Endothelial cell of umbilical vein (primary cell): ENCODE measurements around the gene RAI1. TPM values are rescaled to one million over a fixed set of nuclear protein-coding genes. Genes with fewer than 3 reads are reported as not detected.

Experiments
- BruUV-seq: library from RNA; stranded (reverse); fragments of 400-500 nt; replicated peaks from 2 replicates; lab custom pipeline; 2021; lab: Mats Ljungman, UMichigan
- CTCF ChIA-PET: fragments of 300-600, 350-600 bp; sonication (Branson Sonifier 250); formaldehyde crosslinking; loops from one replicate; lab custom pipeline; 2021; ENCODE audit warnings: antibody characterized with exemption, inconsistent platforms; lab: Charles Lee
- POLR2A ChIA-PET: fragments of 300-600, 350-600 bp; sonication (Branson Sonifier 250); formaldehyde crosslinking; loops from one replicate; lab custom pipeline; 2021; ENCODE audit warnings: antibody characterized with exemption, inconsistent platforms; lab: Charles Lee
- DNase-seq: peaks from one replicate; pipeline ENCODE4 v3.0.0-alpha.2; 2011; ENCODE audit warnings: low read depth, low spot score
- FAIRE-seq: peaks from 2 replicates; lab custom pipeline; 2011; peaks lifted over from hg19 to GRCh38; lab: Jason Lieb, UNC
- H2AFZ ChIP-seq: 2 replicates; pipeline ENCODE4 v1.6.0; 2012; ENCODE audit warnings: low read depth, low read length, control low read depth, inconsistent platforms
- H3K27ac ChIP-seq: 2 replicates; pipeline ENCODE4 v1.5.1; 2011; ENCODE audit warnings: low read depth, mild to moderate bottlenecking, control low read depth, low read length, moderate library complexity; ENCODE audit not compliant: insufficient read depth
- H3K27me3 ChIP-seq, 2 experiments: 2 replicates each; pipeline versions ENCODE4 v1.6.0 to v1.6.1; 2011; ENCODE audit warnings: low read length in 2 of 2, mixed read lengths in 1 of 2; ENCODE audit not compliant: control insufficient read depth in 2 of 2, insufficient read depth in 2 of 2
- H3K36me3 ChIP-seq, 2 experiments: 2 replicates in 1 of 2; 3 replicates in 1 of 2; pipeline ENCODE4 v1.5.1; 2011; ENCODE audit warnings: low read length in 2 of 2, mild to moderate bottlenecking in 1 of 2, moderate library complexity in 1 of 2; ENCODE audit not compliant: control insufficient read depth in 2 of 2, insufficient read depth in 2 of 2; ENCODE audit errors: extremely low read depth in 1 of 2
- H3K4me1 ChIP-seq: 3 replicates; pipeline ENCODE4 v1.5.1; 2011; ENCODE audit warnings: mild to moderate bottlenecking, low read length; ENCODE audit not compliant: control insufficient read depth, insufficient read depth; ENCODE audit errors: extremely low read depth
- H3K4me2 ChIP-seq: 2 replicates; pipeline ENCODE4 v1.6.1; 2011; ENCODE audit warnings: low read length, control low read depth, mixed read lengths; ENCODE audit not compliant: insufficient read depth
- H3K4me3 ChIP-seq, 3 experiments: fragments of 200-600 bp in 1 of 3; sonication (generic), shearing (Covaris generic) in 1 of 3; replicated peaks in 1 of 3; 2 replicates each; pipeline ENCODE4 v1.5.1; 2011 to 2016; ENCODE audit warnings: control low read depth in 3 of 3, low read length in 3 of 3, mild to moderate bottlenecking in 2 of 3, inconsistent platforms in 1 of 3, low read depth in 1 of 3, moderate library complexity in 1 of 3; ENCODE audit not compliant: insufficient read depth in 1 of 3
- H3K79me2 ChIP-seq: 2 replicates; pipeline ENCODE4 v1.6.0; 2012; ENCODE audit warnings: low read length, inconsistent platforms; ENCODE audit not compliant: control insufficient read depth, insufficient read depth
- H3K9ac ChIP-seq: replicated peaks from 2 replicates; pipeline ENCODE3; 2011; ENCODE audit warnings: low read length, control low read depth; ENCODE audit not compliant: insufficient read depth; ENCODE audit errors: extremely low read depth
- H3K9me1 ChIP-seq: replicated peaks from 3 replicates; pipeline ENCODE4 v1.6.0; 2011; ENCODE audit warnings: mild to moderate bottlenecking, low read length; ENCODE audit not compliant: control insufficient read depth, insufficient read depth; ENCODE audit errors: extremely low read depth
- H3K9me3 ChIP-seq: replicated peaks from 2 replicates; pipeline ENCODE4 v1.5.1; 2012; ENCODE audit warnings: low read length, inconsistent platforms; ENCODE audit not compliant: control insufficient read depth, insufficient read depth
- H4K20me1 ChIP-seq: replicated peaks from 2 replicates; pipeline ENCODE3; 2011; ENCODE audit warnings: mild to moderate bottlenecking, low read length; ENCODE audit not compliant: control insufficient read depth, insufficient read depth; ENCODE audit errors: extremely low read depth
- CTCF ChIP-seq, 2 donors: IDR thresholded peaks; 1 replicate in 1 of 2; 2 replicates in 1 of 2; pipeline ENCODE4 v1.5.1; 2011; ENCODE audit warnings: low read length in 2 of 2, mild to moderate bottlenecking in 2 of 2, moderate library complexity in 2 of 2, control low read depth in 1 of 2, inconsistent platforms in 1 of 2, low read depth in 1 of 2; ENCODE audit not compliant: insufficient read depth in 1 of 2; ENCODE audit errors: extremely low read depth in 1 of 2
- EZH2 ChIP-seq: IDR thresholded peaks from 2 replicates; pipeline ENCODE4 v1.6.1; 2012; ENCODE audit warnings: borderline replicate concordance, low read depth, mild to moderate bottlenecking, moderate library complexity, low read length, inconsistent platforms; ENCODE audit not compliant: severe bottlenecking
- FOS ChIP-seq: IDR thresholded peaks from 2 replicates; pipeline ENCODE4 v1.6.1; 2011; ENCODE audit warnings: mild to moderate bottlenecking, low read length, moderate library complexity, borderline replicate concordance; ENCODE audit not compliant: insufficient read depth
- GATA2 ChIP-seq: IDR thresholded peaks from 2 replicates; pipeline ENCODE4 v1.7.0; 2011; ENCODE audit warnings: low read depth, mild to moderate bottlenecking, moderate library complexity, mixed read lengths, low read length; ENCODE audit not compliant: insufficient read length, insufficient read depth
- JUN ChIP-seq: IDR thresholded peaks from 2 replicates; pipeline ENCODE4 v1.6.1; 2011; ENCODE audit warnings: borderline replicate concordance, low read depth; ENCODE audit not compliant: insufficient read length, insufficient read depth
- MYC ChIP-seq: IDR thresholded peaks from one replicate; pipeline ENCODE4 v1.6.1; 2011; ENCODE audit warnings: mild to moderate bottlenecking, low read depth, low read length
- POLR2A ChIP-seq: IDR thresholded peaks from 2 replicates; pipeline ENCODE4 v1.6.1; 2012; ENCODE audit warnings: low read depth, mild to moderate bottlenecking, control low read depth, low read length
- POLR2AphosphoS5 ChIP-seq: IDR thresholded peaks from 2 replicates; pipeline ENCODE4 v1.6.1; 2012; ENCODE audit warnings: low read depth, mild to moderate bottlenecking, control low read depth, low read length, moderate library complexity; ENCODE audit not compliant: insufficient read depth
- dilution Hi-C: fragments of 300-500 bp; cut with MboI; formaldehyde crosslinking; loops from one replicate; pipeline ENCODE4 v1.15.0; 2019; ENCODE audit warnings: low sequenced_read_pairs; ENCODE audit not compliant: extremely low pct_ligation_motif_present
- intact Hi-C: fragments of 100-400 bp; cut with micrococcal nuclease; formaldehyde crosslinking; loops from one replicate; pipeline ENCODE4 v1.10.0; 2022
- polyA plus RNA-seq, 4 experiments: library from polyadenylated mRNA; depleted of rRNA in 3 of 4; stranded (reverse) in 3 of 4; unstranded in 1 of 4; fragments of >200 nt; gene quantifications; 2 replicates each; pipeline versions ENCODE4 v1.2.1 to v1.2.3, GENCODE V29; 2011 to 2012; ENCODE audit warnings: missing spikeins in 1 of 4
- total RNA-seq: library from RNA; stranded (reverse); gene quantifications from 2 replicates; pipeline ENCODE4 v1.2.3, GENCODE V29; 2021
- TF ChIP-seq, protein P1 (sequence below): IDR thresholded peaks from 2 replicates; pipeline ENCODE4 v1.6.1; 2011; ENCODE audit not compliant: insufficient read depth, insufficient read length

Gene RAI1
- total and polyA plus RNA-seq, 2 donors (not counting 3 experiments of a cell fraction or from before 2014, with no cell fraction given) = 7.8 to 43.3 TPM

GRCh38 chr17:17765359-17766076 lies 84.3 kb downstream of the RAI1 start:
- Histone ChIP-seq H3K27ac (no peak overlapping the region), H2AFZ (no peak overlapping the region), H3K36me3 (peaks cover 0 to 6% of the 10 kb centered on the region in 2 experiments), H3K9ac (no peak overlapping the region), H3K4me1 (no peaks in the 10 kb centered on the region), H3K27me3 (no peaks in the 10 kb centered on the region), H3K9me3 (no peaks in the 10 kb centered on the region), H3K79me2 (peaks cover 7% of the 10 kb centered on the region), H4K20me1 (no peaks in the 10 kb centered on the region), H3K4me2 (no peak overlapping the region), H3K9me1 (no peaks in the 10 kb centered on the region), H3K4me3 (no peak overlapping the region)
- FAIRE-seq (no peak), DNase-seq (no peak)
- ChIA-PET POLR2A (no interaction called here), CTCF (no interaction called here)
- intact Hi-C loops (no loop called here), dilution Hi-C loops (no loop called here)
- no TSS peak for BruUV-seq
- TF ChIP-seq MYC (no peak), EZH2 (no peak), JUN (no peak), GATA2 (no peak), POLR2A (no peak), FOS (no peak), CTCF (IDR thresholded peaks at IDR 0.05; ENCODE audit: extremely low read depth in 1 of 2, insufficient read depth in 1 of 2, low read depth in 1 of 2, low read length in 2 of 2) (no peak), POLR2AphosphoS5 (no peak)
- TF ChIP-seq, protein P1, sequence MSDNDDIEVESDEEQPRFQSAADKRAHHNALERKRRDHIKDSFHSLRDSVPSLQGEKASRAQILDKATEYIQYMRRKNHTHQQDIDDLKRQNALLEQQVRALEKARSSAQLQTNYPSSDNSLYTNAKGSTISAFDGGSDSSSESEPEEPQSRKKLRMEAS = no peak
